ENCODE results near the gene SV2C. TPM values are rescaled to one million over a fixed set of nuclear protein-coding genes. Genes with fewer than 3 reads are reported as not detected.

Gene SV2C
- total RNA-seq, 2 donors from 2014 or later = not detected

- H3K4me1 Mint-ChIP-seq = peaks cover 8% of the 10 kb centered on the region
- H3K27me3 Mint-ChIP-seq (ENCODE audit: insufficient read depth) = peaks cover 26% of the 10 kb centered on the region
- DNase-seq = no peak
- no peak overlapping the region for H3K27ac ChIP-seq (ENCODE audit: low read depth, low read length)
- H3K4me3 ChIP-seq (ENCODE audit: low read length) = no peak overlapping the region
- no peak overlapping the region for H3K27ac Mint-ChIP-seq
- H3K9me3 ChIP-seq (ENCODE audit: control insufficient read depth, low read length) = no peaks in the 10 kb centered on the region
- no peaks in the 10 kb centered on the region for H3K9me3 Mint-ChIP-seq
- H3K9ac ChIP-seq (ENCODE audit: extremely low read depth, low read length, poor library complexity, severe bottlenecking) = no peak overlapping the region
- no peaks in the 10 kb centered on the region for H3K36me3 Mint-ChIP-seq (ENCODE audit: low read depth)
- no peaks in the 10 kb centered on the region for H3K4me1 ChIP-seq (ENCODE audit: control insufficient read depth, insufficient read depth, low read length)
- no peak overlapping the region for H3K4me3 Mint-ChIP-seq
- H3K36me3 ChIP-seq (ENCODE audit: control insufficient read depth, insufficient read depth, low read length) = no peaks in the 10 kb centered on the region
- no peak for TF ChIP-seq CTCF (conservative IDR thresholded peaks at IDR 0.05)
- 86 to 100% methylated on average over 2 of the region's 2 CpGs for WGBS, 2 experiments (ENCODE audit: insufficient coverage in 1 of 2, insufficient read length in 1 of 2)
- H3K27me3 ChIP-seq (ENCODE audit: control insufficient read depth, insufficient read depth, low read length, poor library complexity, severe bottlenecking) = no peaks in the 10 kb centered on the region
These were observed 42.4 kb upstream of the SV2C start for GRCh38 chr5:76040806-76041205.

- Mint-ChIP-seq H3K9me3 (no peaks in the 10 kb centered on the region), H3K4me1 (peaks cover 8% of the 10 kb centered on the region), H3K36me3 (ENCODE audit: low read depth) (no peaks in the 10 kb centered on the region), H3K27me3 (ENCODE audit: insufficient read depth) (peaks cover 26% of the 10 kb centered on the region), H3K27ac (no peak overlapping the region), H3K4me3 (no peak overlapping the region)
- Histone ChIP-seq H3K4me1 (ENCODE audit: control insufficient read depth, insufficient read depth, low read length) (no peaks in the 10 kb centered on the region), H3K27ac (ENCODE audit: low read depth, low read length) (no peak overlapping the region), H3K4me3 (ENCODE audit: low read length) (no peak overlapping the region), H3K9me3 (ENCODE audit: control insufficient read depth, low read length) (no peaks in the 10 kb centered on the region), H3K9ac (ENCODE audit: extremely low read depth, low read length, poor library complexity, severe bottlenecking) (no peak overlapping the region), H3K36me3 (ENCODE audit: control insufficient read depth, insufficient read depth, low read length) (no peaks in the 10 kb centered on the region), H3K27me3 (ENCODE audit: control insufficient read depth, insufficient read depth, low read length, poor library complexity, severe bottlenecking) (no peaks in the 10 kb centered on the region)
- peak; percentile 93 for DNase-seq
- WGBS, 2 experiments (ENCODE audit: insufficient coverage in 1 of 2, insufficient read length in 1 of 2) = 60 to 62% methylated on average over 6 of the region's 6 CpGs
- no peak for TF ChIP-seq CTCF (conservative IDR thresholded peaks at IDR 0.05)
These were observed 41.3 kb upstream of the SV2C start for GRCh38 chr5:76041863-76042262.

- Histone ChIP-seq H3K4me1 (ENCODE audit: control insufficient read depth, insufficient read depth, low read length) (no peaks in the 10 kb centered on the region), H3K9me3 (ENCODE audit: control insufficient read depth, low read length) (no peaks in the 10 kb centered on the region), H3K27ac (ENCODE audit: low read depth, low read length) (no peak overlapping the region), H3K4me3 (ENCODE audit: low read length) (no peak overlapping the region), H3K27me3 (ENCODE audit: control insufficient read depth, insufficient read depth, low read length, poor library complexity, severe bottlenecking) (no peaks in the 10 kb centered on the region), H3K9ac (ENCODE audit: extremely low read depth, low read length, poor library complexity, severe bottlenecking) (no peak overlapping the region), H3K36me3 (ENCODE audit: control insufficient read depth, insufficient read depth, low read length) (no peaks in the 10 kb centered on the region)
- Mint-ChIP-seq H3K4me3 (no peak overlapping the region), H3K27me3 (ENCODE audit: insufficient read depth) (peaks cover 6% of the 10 kb centered on the region), H3K4me1 (no peaks in the 10 kb centered on the region), H3K27ac (no peak overlapping the region), H3K9me3 (no peaks in the 10 kb centered on the region), H3K36me3 (ENCODE audit: low read depth) (no peaks in the 10 kb centered on the region)
- no peak for DNase-seq
- TF ChIP-seq CTCF (conservative IDR thresholded peaks at IDR 0.05) = no peak
- 83 to 90% methylated on average over 1 to 3 of the region's 3 CpGs for WGBS, 2 experiments (ENCODE audit: insufficient coverage in 1 of 2, insufficient read length in 1 of 2)
These were observed 36.4 kb upstream of the SV2C start for GRCh38 chr5:76046741-76047140.

Measured in endodermal cell (in vitro differentiated cells).